Stimulated activated CD8-positive, alpha-beta memory T cell treated with anti-CD3 and anti-CD28 coated beads, Interleukin-4, amount 100 ng/mL, for 1 hour (primary cell): Measurements from ENCODE around the gene URGCP.
"Not testable (repeated sequence)": the region's sequence is repeated elsewhere in the genome, so short reads cannot be mapped to it uniquely, and the experiment has no call there.

Experiments used
- DNase-seq, 2 donors: peaks; one replicate each; pipeline ENCODE4 v3.0.0-alpha.2; 2020; ENCODE audit warnings: low read depth in 2 of 2, low spot score in 1 of 2

URGCP gene

DNA sequence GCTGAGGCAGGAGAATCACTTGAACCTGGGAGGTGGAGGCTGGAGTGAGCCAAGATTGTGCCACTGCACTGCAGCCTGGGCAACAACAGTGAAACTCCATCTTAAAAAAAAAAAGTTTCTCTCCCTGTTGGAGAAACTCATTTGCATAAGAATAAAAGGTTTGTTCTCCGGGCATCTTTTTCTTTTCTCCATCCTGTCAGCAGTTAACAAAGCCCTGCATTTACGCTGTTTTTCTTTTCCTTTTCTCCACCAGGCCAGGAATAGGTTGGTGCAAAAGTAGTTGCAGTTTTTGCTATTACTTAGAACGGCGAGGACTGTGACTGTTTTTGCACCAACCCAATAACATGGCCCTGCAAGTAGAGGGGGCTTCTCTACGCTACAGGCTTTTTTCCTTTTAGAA, 9.5 kb upstream of the URGCP start:
- no peak for DNase-seq

DNA sequence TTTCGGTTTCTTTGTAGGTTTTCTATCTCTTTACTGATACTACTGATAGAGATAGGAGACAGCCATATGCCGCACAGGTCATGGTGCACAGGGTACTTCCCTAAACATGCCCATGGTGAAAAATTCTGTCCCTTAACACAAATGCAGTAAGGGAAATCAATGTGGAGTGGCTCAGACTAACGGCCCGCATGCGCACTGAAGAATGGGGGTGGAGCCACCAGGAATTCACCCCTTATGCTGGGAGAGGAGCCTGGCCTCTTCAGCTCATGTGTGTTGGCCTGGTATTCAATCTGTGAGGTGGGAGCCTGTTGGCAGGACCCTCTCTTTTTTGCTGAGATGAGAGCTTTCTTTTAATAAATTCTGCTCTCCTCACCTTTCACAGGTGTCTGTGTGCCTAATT, 8.4 kb upstream of the URGCP start:
- DNase-seq = no peak

DNA sequence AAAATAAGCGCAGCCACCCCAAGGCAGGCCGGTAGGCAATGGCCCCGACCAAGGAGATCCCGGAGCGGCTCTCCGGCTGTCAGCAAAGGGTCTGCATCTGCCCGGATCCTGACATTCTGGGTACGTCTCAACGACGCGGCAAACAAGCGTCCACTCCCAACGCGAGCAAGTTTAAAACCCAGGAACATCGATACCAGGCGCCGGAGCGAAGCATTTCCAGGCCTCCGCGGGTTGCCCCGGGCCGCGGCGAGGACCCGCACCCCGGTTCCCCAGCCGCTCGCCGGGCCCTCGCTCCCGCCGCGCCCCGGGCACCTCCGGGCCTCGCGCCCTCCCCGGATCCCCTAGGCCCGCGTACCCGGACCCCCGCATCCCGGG, 453 bp downstream of the URGCP start:
- no peak for DNase-seq

DNA sequence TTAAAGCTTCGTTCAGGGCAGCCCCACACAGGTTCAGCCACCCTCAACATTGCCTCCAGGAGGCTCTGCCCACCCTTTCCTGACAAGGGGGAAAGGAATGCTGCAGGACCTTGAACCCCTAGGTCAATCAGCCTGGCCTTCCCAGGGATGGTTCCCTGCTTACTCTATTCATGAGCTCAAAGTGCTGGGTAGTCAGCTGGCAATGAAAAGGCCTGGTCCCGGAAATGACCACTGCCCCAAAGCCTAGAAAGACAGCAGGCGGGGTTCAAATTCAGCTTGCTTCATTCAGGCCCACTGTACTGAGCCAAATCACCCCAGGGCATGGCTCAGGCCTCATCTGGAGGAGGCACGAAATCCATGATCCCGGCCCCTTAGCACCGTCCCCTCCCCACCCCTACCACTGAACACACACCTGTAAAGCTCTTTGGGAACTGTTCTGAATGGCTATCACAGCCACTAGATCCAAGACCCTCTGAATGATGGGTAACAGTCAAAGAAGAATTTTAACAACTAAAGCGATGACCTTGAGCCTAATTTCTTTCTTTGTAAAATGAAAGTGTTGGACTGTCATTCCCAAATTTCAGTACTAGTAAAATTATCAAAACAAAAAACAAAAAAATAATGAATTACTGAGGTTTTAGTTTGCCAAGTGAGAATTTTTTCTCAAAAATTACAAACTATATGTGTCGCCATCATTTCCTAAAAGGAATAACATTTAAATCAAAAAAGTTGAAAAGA, 1.0 kb downstream of the URGCP start:
- DNase-seq = no peak

DNA sequence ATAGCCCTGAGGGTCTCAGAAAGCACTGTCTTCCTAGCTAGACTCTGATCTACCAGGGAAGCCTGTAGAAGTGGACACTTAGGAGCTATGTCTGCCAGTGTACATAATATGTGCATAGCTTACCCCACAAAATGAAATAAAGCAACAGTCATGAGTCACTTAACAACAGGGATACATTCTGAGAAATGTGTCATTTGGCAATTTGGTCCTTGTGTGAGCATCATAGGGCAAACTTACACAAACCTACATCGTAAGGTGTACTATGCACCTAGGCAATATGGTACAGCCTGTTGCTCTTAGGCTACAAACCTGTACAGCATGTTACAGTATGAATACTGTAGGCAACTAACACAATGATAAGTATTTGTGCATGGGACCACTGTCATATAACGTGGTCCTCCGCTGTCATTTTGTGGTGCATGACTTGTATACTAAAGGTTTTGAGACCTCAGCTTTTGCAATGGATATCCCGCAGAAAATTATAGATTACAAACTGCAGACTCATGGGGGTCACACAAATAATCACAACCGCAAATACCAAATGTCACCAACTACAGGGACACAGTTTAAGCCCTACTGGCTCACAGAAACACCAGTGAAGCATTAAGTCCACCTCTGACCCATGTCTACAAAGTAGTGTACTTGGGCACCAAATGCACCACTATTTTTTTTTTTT, 1.7 kb downstream of the URGCP start:
- DNase-seq = no peak

DNA sequence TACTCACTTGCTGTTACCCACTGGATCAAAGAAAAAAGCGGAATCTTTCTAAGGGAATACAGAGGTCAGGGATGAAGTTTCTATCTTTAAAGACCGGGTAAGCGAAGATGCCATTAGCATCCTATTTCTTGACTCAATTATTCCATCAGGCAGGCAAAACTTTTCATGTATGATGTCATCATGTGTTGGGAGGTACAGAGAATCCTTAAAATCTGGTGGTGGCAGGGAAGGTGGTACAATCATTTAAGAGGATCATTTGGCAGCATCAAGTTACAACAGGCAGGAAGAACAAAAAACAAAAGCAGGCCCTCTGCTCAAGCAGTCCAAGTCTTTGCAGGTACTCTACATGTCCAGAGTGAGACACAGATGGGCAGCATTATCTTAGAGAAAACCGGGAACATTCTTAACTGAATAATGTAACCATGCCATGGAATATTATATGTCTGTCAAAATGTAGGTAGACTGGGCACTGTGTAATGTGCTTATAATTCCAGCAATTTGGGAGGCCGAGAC, 3.8 kb downstream of the URGCP start:
- DNase-seq = no peak

DNA sequence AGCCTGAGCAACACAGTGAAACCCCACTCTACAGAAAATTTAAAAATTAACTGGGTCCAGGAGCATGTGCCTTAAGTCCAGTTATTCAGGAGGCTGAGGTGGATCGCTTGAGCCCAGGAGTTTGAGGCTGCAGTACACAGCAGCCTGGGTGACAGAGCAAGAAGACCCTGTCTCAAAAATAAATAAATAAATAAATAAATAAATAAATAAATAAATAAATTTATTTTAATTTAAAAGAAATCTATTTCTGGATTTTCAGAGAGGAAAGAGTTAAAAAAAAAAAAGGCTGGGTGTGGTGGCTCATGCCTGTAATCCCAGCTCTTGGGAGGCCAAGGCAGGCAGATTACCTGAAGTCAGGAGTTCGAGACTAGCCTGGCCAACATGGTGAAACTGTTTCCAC, 7.8 kb downstream of the URGCP start:
- not testable (repeated sequence) for DNase-seq

DNA sequence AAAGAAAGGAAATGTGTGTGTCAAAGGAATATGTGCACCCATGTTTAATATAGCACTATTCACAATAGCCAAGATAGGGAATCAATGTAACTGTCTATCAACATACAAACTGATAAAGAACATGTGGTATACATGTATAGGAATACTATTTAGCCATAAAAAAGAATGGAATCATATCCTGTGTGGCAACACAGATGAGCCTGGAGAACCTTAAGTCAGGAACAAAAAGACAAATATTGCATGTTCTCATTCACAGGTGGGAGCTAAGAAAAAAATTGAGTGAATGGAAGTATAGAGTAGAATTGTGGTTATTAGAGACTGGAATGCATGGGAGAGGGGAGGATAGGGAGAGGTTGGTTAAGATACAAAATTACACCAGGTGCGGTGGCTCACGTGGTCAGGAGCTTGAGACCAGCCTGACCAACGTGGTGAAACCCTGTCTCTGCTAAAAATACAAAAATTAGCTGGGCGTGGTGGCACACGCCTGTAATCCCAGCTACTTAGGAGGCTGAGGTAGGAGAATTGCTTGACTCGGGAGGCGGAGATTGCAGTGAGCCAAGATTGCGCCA, 10.5 kb downstream of the URGCP start:
- DNase-seq = no peak

DNA sequence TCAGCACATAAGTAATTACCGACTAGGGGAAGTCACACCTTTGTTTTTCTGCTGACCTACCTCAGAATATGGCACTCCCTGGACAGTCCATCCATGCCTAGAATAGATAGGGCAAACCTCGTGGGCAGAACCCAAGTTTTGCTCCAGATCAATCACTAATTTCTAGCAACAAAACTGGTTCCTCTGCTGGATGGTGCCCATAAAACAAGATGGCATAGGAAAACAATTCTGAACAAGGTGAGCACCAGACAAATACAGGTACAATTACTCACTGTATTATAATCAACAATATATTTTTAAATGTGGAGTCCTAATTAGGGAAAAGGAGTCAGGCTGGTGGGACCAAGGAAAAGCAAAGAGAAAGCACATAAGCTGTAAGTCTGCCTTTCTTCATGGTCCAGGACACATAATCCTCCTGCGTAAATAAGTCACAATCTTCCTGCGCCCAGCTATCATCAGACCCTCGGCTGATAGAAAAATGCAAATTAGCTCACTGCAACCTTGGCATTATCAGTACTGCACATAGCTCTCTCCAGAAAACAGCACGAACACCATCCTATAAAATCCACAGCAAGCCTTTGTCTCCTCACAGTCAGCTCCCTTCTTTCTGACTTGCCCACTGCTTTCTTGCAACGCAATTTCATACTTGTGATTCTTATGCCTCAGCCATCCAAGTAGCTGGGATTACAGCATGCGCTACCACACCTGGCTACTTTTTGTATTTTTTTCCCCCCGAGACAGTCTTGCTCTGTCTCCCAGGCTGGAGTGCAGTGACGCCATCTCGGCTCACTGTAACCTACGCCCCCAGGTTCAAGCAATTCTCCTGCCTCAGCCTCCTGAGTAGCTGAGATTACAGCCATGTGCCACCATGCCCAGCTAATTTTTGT, 15.1 kb downstream of the URGCP start:
- DNase-seq = no peak

DNA sequence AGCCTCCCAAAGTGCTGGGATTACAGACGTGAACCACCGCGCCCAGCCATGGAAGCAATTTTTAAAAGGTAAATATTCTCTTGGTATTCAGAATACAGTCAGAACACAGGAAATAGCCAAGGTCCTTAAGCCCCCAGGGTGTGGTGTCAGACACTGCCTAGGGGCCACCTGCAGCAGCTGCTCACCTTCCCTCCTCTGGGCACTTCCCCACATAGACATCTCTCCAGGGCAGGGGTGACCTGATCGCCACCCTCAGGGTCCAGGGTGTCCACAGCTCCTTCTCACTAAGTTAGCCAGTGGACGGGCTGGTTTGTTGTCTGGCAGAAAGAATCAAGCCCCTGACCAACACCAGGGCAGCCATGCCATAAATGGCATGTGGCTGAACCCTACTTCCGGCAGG, 15.9 kb downstream of the URGCP start:
- no peak for DNase-seq

DNA sequence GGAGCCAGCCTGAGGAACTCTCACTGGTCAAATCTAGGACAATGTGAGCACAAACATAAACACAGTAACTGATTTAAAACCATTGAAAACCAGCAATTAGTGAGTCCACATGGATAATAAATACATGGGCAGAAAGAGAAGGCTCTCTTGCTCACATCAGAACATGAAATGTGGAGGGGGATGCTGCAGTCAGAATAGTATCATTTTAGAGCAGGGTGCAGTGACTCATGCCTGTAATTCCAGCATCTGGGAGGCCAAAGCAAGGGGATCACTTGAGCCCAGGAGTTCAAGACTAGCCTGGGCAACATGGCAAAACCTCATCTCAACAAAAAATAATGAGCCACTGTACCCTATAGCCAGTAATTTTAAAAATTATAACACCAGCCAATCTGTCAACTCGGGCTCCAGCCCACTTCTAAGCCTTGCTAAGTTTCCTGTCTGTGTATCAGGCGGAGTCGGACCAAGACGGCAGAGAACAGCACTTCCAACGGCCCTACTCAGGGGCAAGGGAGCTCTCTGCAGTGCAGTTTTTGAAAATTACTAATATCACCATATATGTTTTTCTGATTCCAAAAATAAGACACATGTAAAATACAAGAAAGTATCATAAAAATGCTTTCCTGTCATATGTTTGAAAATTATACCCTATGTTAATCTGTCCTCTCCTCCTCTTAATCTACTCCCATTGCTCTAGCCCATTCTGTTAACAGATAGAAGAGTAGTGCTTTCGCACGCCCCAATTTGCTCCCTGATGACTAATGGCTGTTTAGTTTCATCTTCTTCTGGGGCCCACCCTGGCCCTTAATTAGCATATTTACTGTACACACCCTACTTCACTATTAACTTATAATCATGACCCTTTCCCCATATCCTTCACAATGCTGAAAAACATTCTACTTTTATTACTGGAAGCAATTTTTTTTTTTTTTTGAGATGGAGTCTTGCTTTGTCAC, 17.1 kb downstream of the URGCP start:
- DNase-seq = no peak

DNA sequence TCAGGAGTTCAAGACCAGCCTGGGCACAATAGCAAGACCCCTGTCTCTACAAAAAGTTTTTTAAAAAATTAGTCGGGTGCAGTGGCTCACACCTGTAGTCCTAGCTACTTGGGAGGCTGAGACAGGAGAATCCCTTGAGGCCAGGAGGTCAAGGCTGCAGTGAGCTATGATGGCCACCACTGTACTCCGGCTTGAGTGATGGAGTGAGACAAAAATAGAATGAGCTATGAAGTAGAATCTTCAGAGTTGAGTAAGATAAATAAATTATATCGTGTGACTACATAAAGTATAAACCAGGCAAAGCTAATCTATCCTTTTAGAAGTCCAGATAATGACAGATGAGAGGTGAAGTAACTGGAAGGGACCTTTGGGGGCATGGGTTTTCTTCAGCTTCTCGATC, 21.8 kb downstream of the URGCP start:
- no peak for DNase-seq

DNA sequence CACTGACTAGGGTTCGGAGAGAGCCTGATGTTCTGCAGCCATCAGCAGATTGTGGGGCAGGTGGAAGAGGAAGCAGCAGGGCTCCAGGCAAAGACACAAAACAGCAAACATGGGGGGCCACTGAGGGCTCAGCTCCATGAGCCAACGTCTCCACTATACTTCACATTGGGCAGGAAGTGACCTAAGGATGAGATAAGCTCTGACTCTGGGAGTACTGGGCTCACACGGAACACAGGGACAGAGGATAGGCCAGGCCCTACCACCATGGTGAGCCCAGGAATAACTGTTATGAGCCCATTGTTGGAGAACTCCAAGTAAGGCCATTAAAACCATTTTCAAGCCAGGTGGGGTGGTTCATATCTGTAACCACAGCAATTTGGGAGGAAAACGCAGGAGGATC, 22.2 kb downstream of the URGCP start:
- DNase-seq = no peak

DNA sequence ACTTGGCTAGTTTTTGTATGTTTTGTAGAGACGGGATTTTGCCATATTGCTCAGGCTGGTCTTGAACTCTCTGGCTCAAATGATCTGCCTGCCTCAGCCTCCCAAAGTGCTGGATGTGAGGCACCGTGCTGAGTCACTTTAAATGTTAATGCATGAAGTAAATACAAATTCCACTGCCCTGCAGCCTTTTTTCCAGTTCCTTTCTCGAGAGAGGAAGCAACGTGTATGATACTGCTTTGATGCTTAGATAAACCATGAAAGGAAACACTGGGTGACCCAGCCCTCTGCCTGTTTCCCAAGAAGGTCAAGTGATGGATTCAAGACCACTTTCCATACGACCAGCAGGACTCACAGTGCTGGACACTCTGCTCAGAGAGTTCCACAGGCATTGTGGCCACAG, 25.8 kb downstream of the URGCP start:
- no peak for DNase-seq

DNA sequence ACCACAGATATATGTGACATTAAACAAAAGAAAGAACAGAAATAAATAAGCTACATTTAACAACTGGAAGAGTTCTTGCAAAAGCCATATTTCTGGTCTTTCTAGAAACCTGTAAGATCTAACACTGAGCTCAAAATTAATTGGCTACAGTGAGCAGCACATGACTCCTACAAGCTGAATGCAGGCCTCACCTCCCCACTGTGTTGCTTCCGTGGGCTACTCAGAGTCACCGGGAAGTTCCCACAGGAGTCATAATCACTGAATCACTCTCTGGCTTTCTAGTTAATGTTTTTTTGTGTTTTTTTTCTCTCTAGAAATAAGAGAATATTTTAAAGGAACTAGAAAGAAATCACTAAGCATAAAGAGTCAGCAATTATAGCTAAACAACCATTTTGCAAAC, 26.9 kb downstream of the URGCP start:
- DNase-seq = no peak

DNA sequence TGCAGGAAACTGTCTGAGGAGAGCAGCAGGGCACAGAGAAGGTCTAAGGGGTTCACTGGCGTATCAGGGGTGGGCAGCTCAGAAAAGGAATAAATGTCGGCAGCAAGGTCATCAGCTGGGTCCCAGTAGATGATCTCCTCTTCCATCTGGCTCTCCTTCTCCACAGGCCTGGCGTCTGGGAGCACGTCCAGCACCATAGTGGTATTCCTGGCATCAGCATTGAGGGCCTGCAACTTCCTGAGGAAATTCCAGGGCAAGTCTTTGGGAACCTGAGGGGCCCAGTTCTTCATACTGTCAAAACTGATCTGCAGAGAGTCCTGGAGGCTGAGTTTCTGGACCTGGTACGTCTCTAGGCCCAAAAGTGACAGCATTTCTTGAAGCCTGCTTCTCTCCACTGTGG, 27.5 kb downstream of the URGCP start:
- DNase-seq = no peak

DNA sequence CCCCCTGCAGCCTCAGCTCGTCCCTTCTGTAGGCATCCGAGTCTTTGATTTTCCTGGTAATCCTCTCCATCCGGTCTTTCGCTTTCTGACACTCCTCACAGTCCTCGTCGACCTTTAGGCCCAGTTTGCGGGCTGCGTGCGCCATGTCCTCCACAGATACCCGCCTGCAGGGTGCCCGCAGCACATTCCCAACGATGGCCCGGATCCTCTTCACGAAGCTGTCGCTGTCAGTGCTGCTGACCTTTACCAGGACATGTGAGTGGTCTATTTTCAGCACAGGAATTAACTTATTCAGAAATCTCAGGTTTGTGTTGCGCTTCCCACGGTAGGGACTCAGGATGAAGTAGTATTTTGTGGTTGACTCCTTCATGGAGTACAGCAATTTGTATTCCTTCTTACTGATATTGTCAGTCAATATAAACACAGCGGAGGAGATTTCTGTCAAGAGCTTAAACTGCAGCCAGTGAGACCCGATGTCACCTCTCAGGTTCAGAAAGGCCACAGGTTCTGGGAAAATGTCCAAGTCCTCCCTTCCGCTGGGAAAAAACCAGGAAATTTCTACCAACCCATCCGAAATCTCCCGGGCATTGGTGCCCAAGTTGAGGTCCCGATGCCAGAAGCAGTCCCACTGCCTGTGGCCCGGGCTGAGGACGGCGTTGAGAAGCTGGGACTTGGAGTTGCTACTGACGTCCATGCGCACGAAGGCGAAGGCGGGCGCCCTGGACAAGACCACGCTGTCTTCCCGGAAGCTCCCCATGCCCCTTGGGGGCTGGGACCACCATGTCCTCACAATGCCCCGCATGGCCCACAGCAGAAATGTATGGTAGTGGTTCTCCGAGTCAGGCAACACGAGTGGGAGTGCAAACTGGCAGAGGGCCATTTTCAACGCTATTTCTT, 28.2 kb downstream of the URGCP start:
- DNase-seq = no peak

DNA sequence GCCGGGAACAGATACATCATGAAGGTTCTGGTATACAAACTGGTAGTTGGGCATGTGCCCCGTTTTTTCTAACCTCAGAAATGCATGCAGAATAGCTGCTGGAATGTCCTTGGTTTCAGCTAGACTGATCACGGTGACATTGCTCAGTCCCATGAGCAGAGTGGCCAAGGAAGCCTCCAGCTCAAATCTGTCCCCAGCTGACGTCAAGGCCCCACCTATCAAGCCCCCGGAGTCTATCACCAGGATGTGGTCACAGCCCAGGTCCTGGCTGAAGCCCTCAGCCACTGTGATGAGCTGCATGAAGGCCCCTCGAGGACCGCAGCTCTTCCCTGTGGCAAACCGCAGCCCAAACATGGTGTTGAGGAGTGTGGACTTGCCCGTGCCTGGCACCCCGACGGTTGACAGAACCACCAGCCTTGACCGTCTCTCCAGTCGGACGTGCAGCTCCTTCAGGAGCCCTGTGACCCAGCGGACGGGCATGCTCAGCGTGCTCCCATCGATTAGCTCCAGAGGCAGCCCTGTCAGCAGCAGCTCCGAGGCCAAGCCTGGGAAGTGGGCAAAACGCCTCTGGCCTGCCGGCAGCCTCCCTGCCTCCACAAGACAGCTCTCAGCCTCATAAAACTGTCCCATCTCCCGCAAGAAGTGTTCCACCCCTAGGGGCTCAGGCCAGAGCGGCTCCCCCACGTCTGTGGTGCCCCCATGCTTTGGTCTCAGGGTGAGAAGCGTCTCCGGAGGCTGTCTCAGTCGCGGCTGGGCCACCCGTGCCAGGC, 29.2 kb downstream of the URGCP start:
- no peak for DNase-seq

DNA sequence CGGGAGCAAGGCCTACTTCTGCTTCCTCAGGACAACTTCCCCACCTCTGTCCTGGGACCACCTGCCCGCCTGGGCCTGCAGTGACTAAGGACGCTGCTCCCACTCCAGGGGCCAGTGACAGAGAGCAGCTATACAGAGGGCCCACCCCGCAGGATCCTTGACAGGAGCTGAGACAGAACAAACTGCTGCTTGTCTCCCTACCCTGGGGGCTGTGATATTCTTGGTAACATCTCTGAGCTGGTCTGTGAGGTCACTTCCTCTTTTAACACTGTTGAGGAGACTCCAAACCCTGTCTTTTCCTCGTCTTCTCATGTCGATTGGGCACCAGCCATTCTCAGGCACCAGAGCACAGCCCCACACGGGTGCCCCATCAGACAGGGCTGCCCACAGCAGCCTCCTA, 30.2 kb downstream of the URGCP start:
- no peak for DNase-seq
